ENCODE measurements around the gene GGT7. TPM values are rescaled to one million over a fixed set of nuclear protein-coding genes. Genes with fewer than 3 reads are reported as not detected.
"Not testable (repeated sequence)": the region's sequence is repeated elsewhere in the genome, so short reads cannot be mapped to it uniquely, and the experiment has no call there.

The GGT7 gene
- total RNA-seq, 1 donor from 2014 or later, result 19.1 TPM

DNA sequence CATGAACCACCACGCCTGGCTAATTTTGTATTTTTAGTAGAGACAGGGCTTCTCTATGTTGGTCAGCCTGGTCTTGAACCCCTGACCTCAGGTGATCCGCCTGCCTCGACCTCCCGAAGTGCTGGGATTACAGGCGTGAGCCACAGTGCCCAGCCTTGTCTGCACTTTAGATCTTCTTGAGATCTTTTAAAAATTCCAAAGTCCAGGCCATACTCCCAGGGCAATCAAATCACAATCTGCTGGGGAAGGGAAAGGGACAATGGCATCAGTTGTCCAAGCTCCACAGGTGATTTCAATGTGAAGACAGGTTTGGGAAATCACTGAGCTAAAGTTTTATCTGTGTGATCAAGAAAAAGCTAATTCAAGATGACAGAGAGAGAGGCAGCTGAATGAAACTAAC lies 64.1 kb downstream of the GGT7 start:
- intact Hi-C loops (cut with DNase I), result no loop called here
- DNase-seq (ENCODE audit: missing footprints) (no peak), ATAC-seq (no peak)

GRCh38 chr20:34807944-34808465 lies 64.7 kb downstream of the GGT7 start:
- ATAC-seq; intact Hi-C loops (cut with DNase I); DNase-seq (ENCODE audit: missing footprints): not testable (repeated sequence)

- intact Hi-C loops (cut with DNase I), result no loop called here
- DNase-seq (ENCODE audit: missing footprints), result no peak
- ATAC-seq, result no peak
These were observed 66.4 kb downstream of the GGT7 start for GRCh38 chr20:34806255-34806654.

DNA sequence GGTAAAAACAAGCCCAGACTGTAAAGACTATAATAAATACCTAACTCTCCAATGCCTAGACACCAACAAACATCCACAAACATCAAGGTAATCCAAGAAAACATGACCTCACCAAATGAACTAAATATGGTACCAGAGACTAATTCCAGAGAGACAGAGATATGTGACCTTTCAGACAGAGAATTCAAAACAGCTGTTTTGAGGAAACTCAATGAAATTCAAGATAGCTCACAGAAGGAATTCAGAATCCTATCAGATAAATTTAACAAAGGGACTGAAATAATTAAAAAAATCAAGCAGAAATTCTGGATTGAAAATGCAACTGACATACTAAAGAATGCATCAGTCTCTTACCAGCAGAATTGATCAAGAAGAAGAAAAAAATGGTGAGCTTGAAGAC lies 73.8 kb downstream of the GGT7 start:
- ATAC-seq (no peak), DNase-seq (ENCODE audit: missing footprints) (no peak)
- intact Hi-C loops (cut with DNase I), result no loop called here

DNA sequence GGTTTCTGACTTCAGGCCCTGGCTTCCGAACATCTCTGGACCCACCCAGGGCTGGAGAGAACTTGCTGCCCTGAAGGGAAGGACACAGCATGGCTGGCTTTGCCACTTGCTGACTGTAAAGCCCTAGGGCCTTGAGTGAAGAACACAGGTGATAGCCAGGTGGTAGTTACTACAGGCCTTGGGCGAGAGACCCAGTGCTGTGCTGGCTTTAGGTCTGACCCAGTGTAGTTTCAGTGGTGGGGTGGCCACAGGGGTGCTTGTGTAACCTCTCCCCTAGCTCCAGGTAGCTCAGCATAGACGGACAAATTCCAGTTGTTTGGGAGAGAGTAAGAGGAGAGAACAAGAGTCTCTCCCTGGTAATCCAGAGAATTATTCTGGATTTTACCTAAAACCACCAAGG lies 74.3 kb downstream of the GGT7 start:
- no peak for ATAC-seq
- intact Hi-C loops (cut with DNase I), result no loop called here
- DNase-seq (ENCODE audit: missing footprints), result no peak

DNA sequence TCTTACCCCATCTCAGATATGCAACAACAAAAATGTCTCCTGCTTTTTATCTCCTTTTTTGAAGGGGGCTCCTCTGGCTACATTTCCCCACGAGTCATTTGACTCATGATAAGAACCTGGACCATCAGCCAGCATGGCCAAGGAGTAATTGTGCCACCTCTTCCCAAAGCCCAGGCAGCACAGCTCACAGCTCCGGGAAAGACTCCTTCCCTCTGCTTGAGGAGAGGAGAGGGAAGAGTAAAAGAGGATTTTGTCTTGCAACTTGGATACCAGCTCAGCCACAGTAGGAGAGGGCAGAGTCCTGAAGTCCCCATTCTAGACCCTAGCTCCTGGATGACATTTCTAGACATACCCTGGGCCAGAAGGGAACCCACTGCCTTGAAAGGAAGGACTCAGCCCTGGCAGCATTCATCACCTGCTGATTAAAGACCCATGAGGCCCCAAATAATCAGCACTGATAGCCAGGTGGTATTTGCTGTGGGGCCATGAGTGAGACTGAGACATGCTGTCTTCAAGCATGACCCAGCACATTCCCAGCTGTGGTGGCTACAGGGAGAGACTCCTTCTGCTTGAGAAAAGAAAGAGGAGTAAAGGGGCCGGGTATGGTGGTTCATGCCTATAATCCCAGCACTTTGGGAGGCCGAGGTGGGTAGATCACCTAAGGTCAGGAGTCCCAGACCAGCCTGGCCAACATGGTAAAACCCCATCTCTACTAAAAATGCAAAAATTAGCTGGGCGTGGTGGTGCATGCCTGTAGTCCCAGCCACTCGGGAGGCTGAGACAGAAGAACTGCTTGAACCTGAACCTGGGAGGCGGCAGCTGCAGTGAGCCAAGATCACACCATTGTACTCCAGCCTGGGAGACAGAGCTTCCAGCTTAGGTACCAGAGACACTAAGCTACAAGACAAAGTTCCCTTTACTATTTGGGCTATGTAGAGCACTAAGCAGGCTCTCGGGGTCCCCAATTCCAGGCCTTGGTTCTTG lies 75.4 kb downstream of the GGT7 start:
- no peak for DNase-seq (ENCODE audit: missing footprints)
- intact Hi-C loops (cut with DNase I), result no loop called here
- ATAC-seq, result no peak

Other genes with a start within 250 kb of the GGT7 start
- 12.9 TPM for gene PIGU, start 195.8 kb downstream of the GGT7 start, total RNA-seq
- gene TP53INP2, start 168.5 kb downstream of the GGT7 start, total RNA-seq, result 113 TPM
- 16.0 TPM for gene NCOA6, start 47.2 kb downstream of the GGT7 start, total RNA-seq
- gene ACSS2, start 3.8 kb upstream of the GGT7 start, total RNA-seq, result 149 TPM
- gene GSS, start 83.0 kb upstream of the GGT7 start, total RNA-seq, result 17.6 TPM
- gene MYH7B, start 83.0 kb upstream of the GGT7 start, total RNA-seq, result 230 TPM
- gene TRPC4AP, start 220.0 kb upstream of the GGT7 start, total RNA-seq, result 35.3 TPM